ENCODE measurements around the gene B3GAT2.

Gene B3GAT2

DNA sequence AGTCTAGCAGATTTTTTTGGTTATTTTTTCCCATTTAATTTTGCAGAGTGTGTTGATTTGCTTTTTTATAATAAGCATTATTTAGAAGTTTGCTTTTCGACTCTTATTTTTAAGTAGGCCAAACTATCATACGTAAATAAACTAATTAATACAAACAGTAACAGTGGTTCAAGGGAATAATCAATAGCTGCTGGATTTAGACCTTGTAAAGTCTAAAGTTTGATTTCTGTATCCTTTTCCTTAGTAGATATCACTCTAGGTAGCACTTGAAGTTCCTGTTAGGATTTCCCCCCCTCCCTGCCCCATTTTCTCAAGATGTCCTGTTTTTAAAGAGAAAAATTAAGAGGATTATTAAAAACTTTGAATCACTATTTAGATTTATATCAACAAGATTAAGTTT is 136.1 kb downstream of the B3GAT2 start:
- DNase-seq (ENCODE audit: low spot score): no peak
- in situ Hi-C loops (cut with MboI; ENCODE audit: low pct_unique_long_range_greater_than_20kb, low sequenced_read_pairs, unreplicated experiment): no loop called here
- TF ChIP-seq CTCF (IDR thresholded peaks at IDR 0.05; ENCODE audit: extremely low read depth, insufficient read depth, missing control alignments): no peak

DNA sequence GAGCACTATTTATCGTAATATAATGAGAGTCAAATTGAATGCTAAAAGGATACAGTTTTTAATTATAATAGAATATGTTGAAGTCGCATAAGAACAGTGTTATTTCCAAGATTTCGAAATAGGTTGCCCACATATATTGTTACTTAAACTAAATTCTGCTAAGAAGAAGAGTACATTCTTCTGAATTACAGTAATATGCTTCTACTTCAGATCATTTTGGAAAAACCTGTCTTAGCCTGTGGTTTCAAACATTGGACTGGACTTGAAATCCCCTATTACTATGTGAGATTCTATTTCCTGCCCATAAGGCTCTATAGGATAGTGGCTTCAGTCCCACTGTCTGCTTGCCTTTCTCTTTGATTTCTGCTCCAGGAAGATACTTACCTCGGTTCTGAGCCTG is 137.2 kb downstream of the B3GAT2 start:
- no peak for TF ChIP-seq CTCF (IDR thresholded peaks at IDR 0.05; ENCODE audit: extremely low read depth, insufficient read depth, missing control alignments)
- in situ Hi-C loops (cut with MboI; ENCODE audit: low pct_unique_long_range_greater_than_20kb, low sequenced_read_pairs, unreplicated experiment): no loop called here
- no peak for DNase-seq (ENCODE audit: low spot score)

GRCh38 chr6:70813885-70814284 is 143.0 kb downstream of the B3GAT2 start:
- TF ChIP-seq CTCF (IDR thresholded peaks at IDR 0.05; ENCODE audit: extremely low read depth, insufficient read depth, missing control alignments): no peak
- DNase-seq (ENCODE audit: low spot score): no peak
- in situ Hi-C loops (cut with MboI; ENCODE audit: low pct_unique_long_range_greater_than_20kb, low sequenced_read_pairs, unreplicated experiment): no loop called here

DNA sequence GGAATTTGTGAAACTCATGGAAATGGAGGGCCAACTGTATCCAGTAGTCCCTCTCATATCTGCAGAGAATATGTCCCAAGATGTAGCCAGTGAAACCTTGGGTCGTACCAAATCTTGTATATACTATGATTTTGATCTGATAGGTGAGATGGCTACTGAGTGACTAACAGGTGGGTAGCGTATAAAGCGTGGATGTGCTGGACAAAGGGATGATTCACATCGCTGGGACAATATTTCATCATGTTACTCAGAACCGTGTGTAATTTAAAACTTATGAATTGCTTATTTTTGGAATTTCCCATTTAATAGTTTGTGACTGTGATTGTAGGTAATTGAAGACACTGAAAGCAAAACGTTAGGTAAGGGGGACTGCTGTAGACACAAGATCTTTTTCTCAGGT is 145.1 kb downstream of the B3GAT2 start:
- no peak for TF ChIP-seq CTCF (IDR thresholded peaks at IDR 0.05; ENCODE audit: extremely low read depth, insufficient read depth, missing control alignments)
- no peak for DNase-seq (ENCODE audit: low spot score)
- in situ Hi-C loops (cut with MboI; ENCODE audit: low pct_unique_long_range_greater_than_20kb, low sequenced_read_pairs, unreplicated experiment): no loop called here
